Measurements from ENCODE around the gene LLCFC1.

LLCFC1 gene

DNA sequence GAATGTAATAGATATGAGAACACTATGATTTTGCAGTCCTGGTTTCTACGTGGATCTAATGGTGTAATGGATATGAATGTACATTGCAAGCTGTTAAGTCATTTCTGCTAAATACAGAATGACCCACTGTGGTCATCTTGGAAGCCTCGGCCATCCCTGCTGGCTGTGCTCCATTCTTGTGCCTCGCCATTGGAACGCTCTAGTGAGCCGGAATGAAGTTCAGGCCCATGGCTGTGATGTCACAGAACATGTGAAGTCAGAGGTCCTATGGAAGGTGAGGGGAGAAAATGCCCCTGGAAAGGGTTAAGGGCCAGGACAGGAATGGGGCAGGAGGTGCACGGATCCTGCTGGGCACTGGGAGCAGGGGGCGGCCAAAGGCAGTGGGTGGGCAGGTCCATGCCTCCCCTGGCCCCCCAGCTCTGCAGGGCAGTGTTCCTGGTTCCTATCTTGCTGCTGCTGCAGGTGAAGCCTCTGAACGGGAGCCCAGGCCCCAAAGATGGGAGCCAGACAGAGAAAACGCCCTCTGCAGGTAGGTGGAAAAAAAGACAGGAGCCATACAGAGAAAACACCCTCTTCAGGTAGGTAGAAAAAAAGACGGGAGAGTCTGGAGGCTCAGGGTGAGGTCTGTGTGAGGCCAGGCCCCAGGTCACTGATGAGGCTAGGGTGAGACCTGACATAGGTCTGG lies at the start of gene LLCFC1:
TSS of gene LLCFC1 (plus strand) at position 259 of the 685 bp plus-strand sequence. CDS start at position 397, 138 bp downstream.
- DNase-seq = no peak

DNA sequence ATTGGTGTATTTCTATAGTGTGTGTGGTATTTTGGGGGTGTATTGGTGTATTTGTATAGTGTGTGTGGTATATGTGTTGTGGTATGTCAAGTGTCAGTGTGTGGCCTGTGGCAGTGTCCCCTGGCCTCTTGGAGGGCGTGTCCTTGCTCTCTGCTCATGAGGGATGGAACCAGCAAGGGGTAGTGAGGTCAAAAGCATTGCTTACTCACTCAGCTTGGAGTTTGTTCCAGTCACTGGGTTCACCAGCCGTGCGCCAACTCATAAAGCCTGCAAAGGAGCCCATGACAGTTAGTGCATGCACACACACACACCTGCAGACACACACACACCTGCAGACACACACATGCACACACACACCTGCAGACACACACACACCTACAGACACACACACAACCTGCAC lies 49.5 kb upstream of the LLCFC1 start:
- no peak for DNase-seq

DNA sequence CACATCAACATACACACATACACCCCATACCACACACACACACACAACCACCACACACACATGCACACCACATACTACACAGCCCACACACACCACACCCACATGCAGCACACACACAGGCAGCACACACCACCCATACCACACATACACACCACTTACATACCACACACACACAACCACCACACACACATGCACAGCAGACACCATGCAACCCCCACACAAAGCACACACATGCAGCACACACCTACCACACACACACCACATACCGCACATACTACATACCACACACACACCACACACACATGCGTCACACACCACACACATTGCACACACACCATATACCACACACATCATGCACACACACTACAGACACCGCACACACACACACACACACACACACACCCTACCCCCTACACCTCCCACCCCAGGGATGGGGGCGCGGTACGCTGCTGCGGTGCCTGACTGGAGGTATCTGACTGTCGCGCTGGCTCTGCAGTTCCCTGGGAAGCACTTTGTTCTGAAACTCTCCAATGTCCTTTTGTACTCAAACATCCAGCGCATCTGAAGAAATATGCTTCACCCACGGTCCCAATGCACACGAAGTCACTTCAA lies 48.3 kb upstream of the LLCFC1 start:
- DNase-seq = no peak

DNA sequence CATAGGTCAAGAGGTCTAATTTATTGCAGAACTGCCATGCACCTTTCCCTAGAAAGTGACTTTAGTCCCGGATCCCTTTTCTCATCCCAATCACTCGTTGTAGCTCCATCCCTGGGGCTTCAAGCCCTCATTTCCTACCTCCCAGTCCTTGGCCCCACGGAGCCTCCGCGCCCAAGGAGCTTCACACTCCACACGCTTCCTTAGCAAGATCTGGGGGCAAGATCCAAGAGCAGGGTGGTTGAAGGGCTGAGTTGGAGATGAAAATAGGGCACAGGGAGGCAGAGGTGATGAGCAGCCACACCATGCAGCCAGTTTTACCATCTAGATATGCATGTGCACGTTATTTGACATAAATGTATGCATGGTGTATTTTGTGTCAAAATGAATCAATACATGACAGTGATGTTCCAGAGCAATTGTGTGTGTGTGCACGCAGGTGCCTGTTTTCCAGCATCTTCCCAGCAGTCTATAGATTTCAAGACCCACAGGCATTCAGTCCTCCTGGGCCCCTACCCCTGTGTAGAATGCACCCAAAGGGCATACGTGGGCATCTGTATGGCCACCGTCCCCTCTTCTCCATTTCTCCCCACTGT lies 47.7 kb upstream of the LLCFC1 start:
- no peak for DNase-seq

DNA sequence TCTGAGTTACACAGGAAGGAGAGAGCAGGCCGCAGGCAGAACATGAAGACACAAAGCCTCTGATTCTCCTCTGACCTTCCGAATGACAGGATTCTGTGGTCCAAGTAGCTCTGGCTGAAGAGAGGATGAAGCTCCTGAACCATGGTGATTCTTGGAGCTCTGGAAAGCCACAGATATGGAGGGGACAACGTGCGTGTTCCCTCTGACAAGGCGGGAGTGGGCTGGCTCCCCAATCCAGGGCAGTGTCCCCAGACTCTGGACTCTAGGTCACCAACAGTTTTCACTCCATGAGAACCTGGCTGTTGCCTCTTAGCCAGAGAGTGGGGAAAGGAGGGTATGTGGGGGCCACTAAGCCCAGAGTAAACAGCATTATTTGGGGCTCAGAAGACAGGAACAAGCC lies 46.3 kb upstream of the LLCFC1 start:
- DNase-seq = no peak

DNA sequence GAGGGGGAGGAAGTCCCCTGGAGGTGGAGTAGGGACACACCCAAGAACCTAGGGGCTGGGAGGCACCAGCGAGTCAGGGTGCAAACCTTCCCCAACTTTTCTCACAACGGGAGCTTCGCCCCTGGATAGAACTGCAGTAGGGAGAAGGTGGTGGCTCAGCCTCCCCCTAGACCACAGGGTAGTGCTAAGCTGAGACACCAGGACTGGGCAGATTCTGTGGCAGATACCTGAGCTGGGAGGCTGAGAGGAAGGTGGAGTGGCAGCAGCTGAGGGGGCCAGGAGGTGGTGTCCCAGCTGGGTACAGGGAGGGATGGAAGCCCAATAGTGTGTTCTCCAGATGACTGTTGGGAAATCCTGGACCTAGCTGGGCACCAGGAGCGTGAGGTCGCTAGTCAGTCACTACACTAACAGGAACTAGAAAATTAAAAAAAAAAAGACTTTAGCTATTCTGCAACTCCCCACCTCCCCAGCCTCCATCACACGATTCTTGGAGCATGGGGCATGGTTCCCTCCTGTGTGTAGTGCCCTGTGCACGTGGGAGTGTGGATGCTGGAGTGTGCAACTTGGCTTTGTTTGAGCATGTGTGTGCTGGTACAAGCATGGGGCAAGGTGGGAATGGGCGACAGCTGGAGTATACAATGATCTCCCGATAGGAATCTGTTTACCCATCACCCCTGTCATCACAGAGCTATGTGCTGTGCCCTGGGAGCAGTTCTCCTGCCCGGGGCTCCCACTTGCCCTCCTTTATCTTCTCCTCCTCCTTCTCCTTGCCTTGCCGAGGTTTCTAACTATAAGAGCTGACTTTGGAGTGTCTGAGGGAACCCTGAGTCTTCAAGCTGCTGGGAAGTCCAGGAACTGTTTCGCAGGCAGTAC lies 44.9 kb upstream of the LLCFC1 start:
- no peak for DNase-seq

DNA sequence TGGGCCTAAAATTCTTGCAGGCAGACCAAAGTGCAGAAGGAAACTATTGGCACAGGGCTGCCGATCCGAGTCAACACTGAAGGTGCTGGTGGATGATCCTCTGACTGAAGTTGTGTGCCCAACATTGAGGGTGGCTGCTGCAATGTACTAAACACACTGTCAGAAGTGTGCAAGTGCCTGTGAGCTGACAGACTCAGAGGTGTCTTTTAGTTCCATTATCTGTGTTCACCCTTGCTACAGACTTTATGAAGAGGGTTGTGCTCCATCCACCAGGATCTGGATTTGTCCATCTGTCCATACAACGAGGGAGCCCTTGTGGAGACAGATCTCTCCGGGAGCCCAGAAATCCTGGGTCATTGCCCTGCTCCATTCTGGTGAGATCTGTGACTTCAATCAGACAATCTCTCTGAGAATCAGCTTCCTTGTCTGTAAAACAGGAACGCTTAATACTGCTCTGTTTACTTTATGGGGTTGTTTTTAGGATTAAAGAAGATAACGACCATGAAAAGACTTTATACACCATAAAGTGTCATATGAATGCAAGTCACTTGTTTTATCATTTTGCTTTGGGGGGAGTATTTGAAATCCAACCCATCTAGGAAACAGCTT lies 44.2 kb upstream of the LLCFC1 start:
- no peak for DNase-seq

DNA sequence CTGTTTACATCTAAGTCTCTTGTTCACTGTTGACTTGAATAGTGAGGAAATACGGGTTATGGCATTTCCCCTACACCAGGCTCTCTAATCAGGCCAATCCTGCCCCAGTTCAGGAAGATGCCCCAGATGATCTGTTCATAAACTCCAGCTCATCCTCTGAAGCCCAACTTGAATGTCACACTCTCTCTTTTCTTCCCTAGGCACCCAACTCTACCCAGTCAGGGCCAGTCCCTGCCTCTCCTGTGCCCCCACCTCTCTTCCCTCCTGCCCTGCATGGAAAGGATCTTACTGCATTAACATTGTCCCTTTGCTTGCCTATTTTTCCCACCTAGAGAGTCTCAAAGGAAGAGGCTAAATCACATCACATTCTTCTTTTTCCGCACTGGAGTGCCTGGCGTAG lies 43.1 kb upstream of the LLCFC1 start:
- DNase-seq = no peak

DNA sequence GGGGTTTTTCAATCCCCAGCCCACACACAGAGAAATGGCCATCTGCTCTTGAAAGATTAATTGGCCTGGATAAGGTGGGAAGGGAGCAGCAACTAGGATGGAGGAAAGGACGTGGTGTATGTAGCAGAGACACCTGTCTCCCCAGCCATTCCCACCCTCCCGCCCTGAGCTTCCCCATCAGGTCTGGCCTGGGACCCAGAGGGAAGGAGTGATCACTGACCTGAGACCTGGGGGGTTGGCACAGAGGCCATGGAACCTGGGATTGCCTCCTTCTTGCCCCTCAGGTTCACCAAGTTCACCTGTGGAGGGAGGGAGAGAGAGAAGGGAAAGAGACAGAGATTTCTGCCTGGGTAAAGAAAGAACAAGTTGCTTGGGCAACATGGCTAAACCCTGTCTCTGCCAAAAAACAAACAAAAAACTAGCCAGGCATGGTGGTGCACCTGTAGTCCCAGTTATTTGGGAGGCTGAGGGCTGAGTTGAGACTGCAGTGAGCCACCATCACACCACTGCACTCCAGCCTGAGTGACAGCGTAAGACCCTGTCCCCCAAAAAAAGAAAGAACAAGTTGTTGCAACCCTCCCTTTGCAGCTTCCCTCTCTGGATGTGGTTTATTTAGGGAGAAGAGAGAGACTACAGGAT lies 42.4 kb upstream of the LLCFC1 start:
- DNase-seq = no peak

DNA sequence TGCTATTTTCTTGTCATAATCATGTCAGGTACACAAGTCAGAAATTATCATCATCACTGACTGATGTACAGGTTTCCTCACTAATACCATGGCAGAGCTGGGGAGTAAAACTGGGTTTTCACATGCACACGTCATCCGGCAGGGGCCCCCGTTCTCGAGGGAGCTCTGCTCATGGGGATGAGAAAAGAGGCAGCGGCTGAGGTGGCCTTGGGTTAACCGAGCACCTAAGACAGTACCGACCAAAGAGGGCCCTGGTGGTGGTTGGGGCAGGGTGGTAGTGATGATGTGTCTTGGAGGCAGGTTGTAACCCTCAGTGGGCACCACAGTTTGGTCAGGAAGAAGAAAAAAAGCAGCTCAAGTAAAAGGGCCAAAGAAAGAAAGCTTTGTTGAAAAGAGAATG lies 41.6 kb upstream of the LLCFC1 start:
- no peak for DNase-seq

DNA sequence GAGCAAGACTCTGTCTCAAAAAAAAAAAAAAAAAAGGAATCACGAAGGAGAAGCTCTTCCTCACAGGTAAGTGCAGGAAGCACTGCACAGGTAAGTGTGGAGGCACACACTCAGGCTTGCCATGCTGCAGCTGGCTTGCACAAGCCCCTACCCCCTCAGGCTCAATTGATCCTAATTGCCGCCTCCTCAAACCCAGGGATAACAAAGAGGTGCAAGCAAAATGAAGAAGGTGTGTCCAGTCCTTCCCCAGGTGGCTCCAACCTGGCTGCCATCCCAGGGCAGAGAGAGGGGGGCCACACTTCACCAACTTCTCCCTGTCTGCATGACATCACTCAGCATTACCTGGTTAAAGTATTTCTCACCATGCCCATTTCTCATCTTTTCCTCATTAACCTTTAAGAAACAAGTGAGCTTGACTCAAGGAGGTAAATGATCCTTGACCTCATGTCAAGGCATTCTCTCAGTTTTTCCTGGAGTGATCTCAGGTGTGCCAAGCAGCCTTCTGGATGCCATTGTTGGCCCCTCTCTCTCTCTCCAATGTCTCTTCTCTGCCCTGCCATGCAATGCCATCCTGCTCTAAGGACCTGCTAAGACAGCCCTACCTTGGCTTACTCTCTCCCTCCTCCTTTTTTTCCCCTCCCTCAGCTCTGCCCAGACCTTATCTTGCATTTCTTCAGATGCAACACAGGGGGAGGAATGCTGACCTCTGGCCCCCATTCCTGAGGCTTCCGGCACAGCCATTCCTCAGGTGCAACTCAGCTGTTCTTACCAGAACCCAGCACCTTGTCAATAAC lies 40.7 kb upstream of the LLCFC1 start:
- no peak for DNase-seq

DNA sequence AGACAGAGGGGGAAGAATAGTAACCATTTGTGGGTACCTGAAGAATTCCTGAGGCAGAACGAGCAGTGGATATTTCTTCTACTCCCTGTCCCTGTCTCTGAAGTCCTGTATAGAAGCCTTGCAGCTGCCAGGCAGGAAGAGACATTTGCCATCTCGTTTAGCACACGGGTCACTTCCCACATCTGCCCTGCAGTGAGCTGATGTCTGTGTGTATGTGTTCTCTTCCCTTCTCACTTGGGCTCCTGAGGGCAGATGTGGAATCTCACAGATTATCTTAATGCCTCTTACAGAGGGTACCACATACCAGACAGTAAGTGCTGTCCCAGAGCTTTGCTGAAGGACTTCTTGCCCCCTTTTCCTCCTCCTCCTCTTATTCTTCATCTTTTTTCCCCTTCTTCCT lies 39.6 kb upstream of the LLCFC1 start:
- DNase-seq = no peak

DNA sequence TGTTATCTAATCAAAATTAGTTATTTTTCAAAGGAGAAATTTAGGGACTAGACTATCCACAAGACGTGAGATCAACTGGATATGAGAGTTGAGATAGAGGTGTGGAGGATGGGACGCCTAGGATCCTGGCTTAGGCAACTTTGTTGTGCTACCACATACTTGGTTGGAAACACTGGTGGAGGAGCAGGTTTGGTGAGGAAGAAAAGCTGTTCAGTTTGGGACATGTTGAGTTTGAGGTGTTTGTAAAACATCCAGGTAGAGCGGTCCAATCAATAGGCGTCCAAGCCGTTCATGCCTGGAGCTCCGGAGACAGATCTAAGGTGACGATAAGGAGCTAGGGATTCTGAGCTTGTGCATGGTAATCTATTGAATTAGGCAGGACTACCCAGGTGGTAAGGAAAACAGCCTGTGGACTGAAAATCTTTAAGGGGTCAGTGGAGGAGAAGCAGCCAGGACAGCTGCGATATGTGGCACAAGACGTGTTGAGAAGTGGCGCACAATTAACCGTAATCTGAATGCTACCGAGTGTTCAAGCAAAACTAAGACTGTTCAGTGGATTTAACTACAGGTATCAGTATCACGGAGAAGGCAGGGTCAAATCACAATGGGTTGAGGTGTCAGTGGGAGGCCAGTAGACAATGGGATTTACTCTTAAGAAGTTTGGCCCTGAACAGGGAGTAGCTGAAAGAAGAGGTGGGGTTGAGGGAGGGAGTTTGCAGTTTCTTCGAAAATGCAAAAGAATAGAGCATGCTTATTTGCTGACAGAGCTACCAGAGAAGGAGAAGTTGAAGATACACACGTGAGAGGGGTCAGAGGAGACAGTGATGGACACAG lies 37.6 kb upstream of the LLCFC1 start:
- no peak for DNase-seq

DNA sequence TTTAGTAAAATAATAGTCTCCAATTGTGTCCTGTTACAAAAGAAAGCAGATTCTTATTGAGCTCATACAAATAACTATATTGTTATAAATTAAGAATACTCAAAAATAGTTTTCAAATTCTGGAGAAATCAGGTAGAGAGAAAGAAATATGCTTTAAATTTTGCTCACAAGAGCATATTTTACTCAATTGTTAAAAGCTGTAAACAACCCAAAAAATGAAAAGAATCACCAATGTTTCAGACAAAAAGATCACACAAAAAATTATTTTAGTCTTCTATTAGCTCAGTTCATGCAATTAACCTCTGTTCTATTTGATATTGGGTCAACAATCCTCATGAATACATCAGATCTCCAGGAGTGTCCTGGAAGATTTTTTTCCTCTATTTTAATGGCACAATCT lies 35.2 kb upstream of the LLCFC1 start:
- no peak for DNase-seq

DNA sequence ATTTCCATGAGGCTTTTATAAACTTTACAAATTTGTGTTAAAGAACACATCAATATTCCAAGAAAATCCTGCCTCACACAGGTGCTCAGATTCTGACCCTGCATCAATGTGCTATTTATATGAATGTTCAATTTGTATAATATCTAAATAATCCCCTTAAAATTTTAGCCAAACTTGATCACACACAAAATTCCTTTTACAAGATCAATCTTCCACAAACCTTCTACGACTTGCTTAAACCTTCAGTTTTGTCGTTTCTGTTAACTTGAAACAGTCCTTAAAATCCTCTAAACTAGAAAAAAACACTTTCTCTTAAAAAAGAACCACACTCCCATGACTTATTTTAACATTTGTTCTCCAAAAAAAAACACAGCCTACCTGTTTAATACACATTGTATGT lies 33.5 kb upstream of the LLCFC1 start:
- no peak for DNase-seq

DNA sequence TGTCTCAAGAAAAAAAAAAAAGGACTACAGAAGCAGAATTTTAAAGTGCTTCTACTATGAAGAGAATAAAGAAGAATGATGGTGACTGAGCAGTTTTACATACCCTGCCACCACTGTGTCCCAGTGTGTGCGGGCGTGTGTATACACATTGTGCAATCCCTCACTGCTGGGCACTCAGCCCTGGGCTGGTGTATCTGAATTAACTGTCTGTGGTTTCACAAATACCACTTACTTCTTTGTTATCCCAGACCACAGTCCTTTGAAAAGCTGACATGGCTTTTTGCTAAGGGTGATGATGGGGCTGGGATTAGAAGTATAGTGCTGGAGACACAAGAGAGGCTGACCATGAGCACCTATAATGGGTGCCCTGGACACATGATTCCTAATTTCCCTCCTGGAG lies 32.6 kb upstream of the LLCFC1 start:
- no peak for DNase-seq

DNA sequence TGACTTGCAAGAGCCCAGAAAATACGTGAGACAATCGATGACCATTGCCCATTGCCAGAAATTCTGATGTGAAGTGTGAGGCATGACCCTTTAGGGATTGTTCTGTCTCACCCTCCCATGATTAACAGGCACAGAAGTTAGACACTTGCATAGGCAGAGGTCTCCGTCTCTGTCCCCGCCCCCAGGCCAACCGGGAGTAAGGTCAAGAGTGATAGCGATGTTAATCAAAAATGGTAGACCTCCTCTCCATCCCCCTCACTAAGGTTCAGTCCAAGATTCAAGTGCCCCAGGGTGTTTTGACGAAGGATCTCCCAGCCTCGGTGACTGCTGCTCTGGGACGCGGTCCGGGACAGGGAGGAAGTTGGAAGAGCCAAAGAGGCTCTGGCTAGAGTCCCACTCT lies 31.0 kb upstream of the LLCFC1 start:
- no peak for DNase-seq

DNA sequence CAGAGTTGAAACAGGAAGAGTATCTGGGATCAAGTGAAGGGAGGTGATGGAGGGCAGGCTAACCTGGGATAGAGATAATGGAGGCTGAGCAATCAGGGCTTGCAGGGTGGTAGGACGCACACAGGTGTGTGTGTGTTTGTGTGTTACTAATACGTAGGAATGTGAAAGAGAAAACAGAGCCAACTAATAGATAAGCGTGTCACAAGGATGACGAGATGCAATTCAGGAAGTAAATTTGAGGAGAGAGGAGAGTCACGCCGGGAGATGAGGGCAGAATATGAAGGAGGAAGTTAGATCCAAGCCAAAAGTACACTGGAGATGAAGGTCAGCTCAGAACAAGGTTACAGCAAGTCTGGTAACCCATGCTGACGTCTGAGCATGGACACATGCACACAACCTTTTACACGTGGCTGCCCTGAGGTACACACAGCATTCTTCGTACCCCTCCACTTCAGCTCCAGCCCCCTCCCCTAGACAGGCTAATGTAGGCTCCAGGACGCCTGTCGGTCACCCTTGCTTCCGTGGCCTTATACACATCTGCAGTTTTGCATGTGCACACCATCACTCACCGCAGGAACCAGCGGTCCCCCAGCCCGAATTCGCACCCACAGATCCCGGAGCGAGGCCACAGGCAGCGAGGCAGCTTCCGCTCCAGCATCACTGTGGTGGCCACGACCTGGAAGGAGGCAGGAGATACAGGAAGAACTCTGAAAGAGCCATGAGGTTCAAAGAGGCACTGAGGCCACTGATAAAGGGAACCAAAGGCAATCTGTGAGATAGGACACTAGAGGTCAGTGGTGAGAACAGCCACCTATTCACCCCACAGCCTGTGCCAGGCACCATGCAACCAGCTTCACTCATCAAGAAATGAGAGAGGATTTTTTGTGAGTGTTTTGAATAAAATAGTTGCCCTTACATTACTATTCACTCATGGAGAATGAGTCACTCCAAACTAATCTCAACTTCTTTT lies 30.1 kb upstream of the LLCFC1 start:
- no peak for DNase-seq

DNA sequence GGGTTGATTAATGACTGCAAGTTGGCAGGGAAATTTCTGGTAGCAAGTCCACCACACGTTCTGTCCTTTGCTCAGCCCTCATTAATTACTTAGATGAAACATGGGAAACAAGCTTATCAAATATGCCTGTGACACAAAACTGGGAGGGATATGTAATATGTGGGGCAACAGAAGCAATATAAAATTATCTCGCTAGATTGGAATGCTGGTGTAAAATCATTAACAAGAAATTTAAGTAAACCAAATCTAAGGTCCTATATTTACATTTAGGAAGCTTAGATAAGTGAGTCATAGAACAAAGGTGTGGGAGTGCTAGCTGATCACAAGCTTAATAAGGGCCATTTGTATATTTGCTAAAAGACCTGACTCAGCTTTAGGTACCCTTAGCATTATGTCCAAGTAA lies 29.3 kb upstream of the LLCFC1 start:
- DNase-seq = no peak

DNA sequence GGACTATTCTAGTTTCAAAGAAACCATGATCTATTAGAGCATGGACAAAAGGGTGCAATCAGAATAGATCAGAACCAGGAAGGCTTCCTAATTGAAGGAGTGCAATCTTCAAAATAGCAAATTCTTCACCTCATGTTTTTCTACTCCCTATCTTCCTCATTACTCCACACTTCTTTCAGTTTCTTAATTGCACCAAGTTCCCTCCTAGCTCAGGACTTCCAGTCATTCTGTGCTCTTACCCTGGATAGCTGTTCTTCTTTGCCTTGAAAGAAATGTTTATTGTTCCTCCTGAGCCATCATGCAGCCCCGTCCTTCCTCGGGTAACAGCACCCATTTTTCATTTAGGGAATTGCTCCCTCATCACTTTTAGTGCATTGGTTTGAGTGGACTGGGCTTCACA lies 28.8 kb upstream of the LLCFC1 start:
- DNase-seq = no peak
